MM.1S (cell line): ENCODE data around the gene FAM53A.

ENCODE experiments used
- CTCF ChIP-seq: fragments of 300-600 bp; sonication (generic); IDR thresholded peaks from 2 replicates; pipeline ENCODE4 v1.5.1; 2016; ENCODE audit warnings: antibody characterized with exemption, low read length, mixed read lengths
- EZH2 ChIP-seq: fragments of 300-600 bp; sonication (generic); optimal IDR thresholded peaks from 2 replicates; pipeline ENCODE3; 2017; ENCODE audit warnings: low read depth, mild to moderate bottlenecking, antibody characterized with exemption, low read length, mixed read lengths
- EZH2phosphoT487 ChIP-seq: fragments of 300-600 bp; sonication (generic); IDR thresholded peaks from 2 replicates; pipeline ENCODE4 v1.6.1; 2018; ENCODE audit warnings: antibody characterized with exemption, low read length

- TF ChIP-seq EZH2 (no peak), CTCF (no peak), EZH2phosphoT487 (no peak)
Observed at GRCh38 chr4:1627417-1628313, 56.4 kb downstream of the FAM53A start.
